NCI-H2107 (cell line): ENCODE results near the gene SAFB2.

Experiments used
- DNase-seq: peaks from one replicate; lab custom pipeline; 2025; lab: John Stamatoyannopoulos, UW

Gene SAFB2

GRCh38 chr19:5607318-5608275, 15.0 kb downstream of the SAFB2 start:
- DNase-seq, result no peak

GRCh38 chr19:5605362-5605761, 17.2 kb downstream of the SAFB2 start:
- DNase-seq, result no peak

DNA sequence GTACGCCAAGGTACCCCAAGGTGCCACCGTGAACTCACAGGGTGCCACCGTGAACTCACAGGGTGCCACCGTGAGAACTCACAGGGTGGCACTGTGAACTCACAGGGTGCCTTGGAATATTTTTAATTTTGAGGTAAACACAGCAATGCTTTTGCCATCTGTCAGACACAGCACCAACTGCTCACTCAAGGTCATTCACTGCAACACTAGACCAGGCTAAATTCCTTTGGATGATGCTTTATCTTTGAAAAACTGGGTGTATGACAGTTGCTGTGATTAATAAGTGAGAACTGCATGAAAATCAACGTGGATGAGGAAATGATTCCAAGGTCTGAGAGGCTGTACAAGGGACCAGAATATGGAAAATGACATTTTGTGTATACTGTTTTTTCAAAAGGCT, 18.9 kb downstream of the SAFB2 start:
- DNase-seq, result no peak

- DNase-seq, result no peak
Measured at GRCh38 chr19:5600797-5601196, 21.8 kb downstream of the SAFB2 start.

DNA sequence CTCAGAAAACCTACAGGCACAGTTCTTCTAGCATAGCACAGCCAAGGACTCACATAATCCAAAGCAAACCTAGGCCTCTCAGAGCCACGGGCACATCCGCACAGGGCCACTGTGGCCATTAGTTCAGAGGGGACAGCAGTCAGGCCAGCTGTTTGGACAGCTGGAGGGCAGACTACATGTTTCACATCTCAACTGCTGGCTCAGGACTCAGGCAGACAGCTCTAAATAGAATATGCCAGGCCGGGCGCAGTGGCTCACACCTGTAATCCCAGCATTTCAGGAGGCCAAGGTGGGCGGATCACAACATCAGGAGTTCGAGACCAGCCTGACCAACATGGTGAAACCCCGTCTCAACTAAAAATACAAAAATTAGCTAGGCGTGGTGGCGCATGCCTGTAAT, 26.8 kb downstream of the SAFB2 start:
- no peak for DNase-seq

- no peak for DNase-seq
Measured at GRCh38 chr19:5595129-5595528, 27.4 kb downstream of the SAFB2 start.

DNA sequence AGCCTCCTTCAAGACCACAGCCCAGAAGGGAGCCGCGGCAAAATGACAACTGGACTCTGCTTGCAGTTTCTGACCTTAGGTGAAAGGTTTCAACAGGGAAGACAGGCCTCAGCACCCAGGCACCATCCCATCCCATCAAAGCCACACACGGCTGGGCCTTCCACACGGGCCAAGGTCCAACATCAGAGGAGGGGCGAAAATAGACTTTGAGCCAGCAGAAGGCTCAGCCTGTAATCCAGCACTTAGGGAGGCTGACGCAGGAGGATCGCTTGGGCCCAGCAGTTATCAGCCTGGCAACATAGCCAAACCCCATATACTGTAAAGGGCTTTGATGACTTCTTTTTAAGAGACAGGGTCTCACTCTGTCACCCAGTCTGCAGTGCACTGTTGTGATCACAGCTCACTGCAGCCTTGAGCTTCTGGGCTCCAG, 28.0 kb downstream of the SAFB2 start:
- no peak for DNase-seq

DNA sequence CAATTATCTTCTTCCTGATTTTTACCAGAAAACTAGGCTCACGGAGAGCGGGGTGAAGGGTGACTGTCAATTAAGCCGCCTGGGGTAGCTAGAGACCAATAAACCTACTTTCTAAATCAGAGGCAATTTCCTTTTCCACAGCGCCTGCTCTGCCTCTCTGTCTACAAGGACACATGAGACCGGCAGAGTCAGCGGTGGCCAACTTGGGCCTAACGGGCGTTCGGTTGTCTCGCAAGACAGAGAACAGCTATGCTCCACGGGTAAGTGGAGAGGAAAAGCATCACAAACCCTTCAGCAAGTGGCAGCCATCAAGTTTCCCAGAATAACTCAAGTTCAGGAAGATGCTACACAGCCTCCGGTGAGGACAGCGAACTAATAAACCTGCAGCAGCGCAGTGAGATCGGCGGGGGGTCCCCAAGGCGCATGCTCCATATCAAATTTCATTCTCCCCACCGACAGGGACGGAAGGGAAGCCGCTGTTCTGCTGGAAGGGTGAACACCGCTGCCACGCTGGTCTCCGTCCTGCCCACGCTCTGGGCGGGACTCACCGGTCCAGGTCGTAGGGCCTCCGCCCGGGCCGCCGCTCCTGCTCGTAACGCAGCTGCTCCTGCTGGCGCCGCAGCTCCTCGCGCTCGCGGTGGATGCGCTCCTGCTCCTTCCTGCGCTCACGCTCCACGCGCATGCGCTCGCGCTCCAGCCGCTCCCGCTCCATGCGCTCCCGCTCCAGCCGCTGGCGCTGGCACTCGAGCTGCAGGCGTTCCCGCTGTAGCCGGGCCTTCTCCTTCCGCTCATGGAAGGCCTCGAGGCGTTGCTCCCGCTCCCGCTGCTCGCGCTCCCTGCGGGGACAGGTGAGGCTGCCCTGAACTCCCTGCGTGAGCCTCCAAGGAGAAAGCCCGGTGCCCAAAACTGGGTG, 29.0 kb downstream of the SAFB2 start:
- DNase-seq, result no peak

- no peak for DNase-seq
Measured at GRCh38 chr19:5592531-5593342, 29.8 kb downstream of the SAFB2 start.

GRCh38 chr19:5591476-5591875, 31.1 kb downstream of the SAFB2 start:
- DNase-seq, result no peak

DNA sequence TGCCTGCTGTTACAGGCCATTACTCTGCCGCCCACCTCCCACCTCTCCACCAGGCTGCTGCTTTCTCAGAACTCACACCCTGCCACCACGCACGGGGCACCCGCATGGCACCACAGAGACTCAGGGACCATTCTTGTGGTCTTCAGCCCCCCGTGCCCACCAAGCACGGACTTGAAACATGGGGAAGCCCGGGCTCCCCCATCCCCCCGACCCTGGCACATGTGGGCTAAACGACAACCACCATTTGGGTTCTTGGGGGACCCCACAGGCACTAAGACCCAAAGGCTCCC, 31.8 kb downstream of the SAFB2 start:
- no peak for DNase-seq

DNA sequence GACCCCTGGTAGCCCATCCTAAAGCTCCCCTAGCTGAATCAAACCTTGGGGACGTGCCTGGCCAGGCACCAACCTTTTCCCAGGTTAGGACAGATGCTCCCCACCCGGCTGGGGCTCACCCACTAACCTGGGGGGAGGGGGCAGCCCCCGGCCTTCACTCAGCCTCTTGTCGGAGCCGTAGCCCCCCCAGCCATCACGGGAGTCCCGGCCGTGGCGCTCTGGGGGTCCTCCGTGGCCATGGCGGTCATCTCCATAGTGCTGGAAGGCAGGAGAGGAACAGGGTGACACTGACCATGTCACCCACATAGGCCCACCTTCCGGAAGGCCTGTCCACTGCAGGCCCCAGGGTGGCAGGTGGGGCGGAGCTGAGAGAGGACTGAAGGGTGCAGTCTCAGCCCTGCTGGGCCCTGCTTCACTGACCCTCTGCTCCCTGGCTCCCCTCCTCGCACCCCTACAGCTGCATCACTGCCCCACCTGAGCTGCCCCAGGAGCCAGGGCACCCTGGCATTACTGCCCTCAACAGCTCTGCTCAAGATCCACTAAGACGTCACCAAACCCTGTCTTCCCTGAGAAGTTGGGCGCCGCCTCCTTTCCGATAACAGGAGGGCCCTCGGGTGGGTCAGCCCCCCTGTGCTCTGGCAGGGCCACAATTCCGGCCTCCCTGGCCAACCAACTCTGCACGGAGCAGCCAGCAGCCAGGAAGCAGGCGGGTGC, 32.3 kb downstream of the SAFB2 start:
- no peak for DNase-seq

- no peak for DNase-seq
Measured at GRCh38 chr19:5588906-5589676, 33.5 kb downstream of the SAFB2 start.

DNA sequence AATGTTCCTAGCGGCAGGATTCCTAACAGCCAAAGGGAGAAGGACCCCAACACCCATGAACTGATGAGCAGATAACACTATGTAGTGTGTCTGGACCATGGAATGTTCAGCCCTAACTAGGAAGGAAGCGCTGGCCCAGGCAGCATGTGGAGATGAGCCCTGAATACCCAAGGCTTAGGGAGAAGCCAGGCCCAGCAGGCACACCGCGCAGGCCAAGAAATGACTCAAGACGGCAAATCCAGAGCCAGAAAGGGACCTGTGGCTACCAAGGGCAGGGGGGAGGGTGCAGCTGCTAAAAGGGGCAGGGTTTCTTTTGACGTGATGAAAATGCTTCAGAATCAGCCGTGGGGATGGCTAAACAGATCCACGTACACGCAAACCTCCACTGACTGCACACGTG, 34.1 kb downstream of the SAFB2 start:
- no peak for DNase-seq

- no peak for DNase-seq
Measured at GRCh38 chr19:5587661-5588060, 34.9 kb downstream of the SAFB2 start.

GRCh38 chr19:5587071-5587455, 35.5 kb downstream of the SAFB2 start:
- no peak for DNase-seq

GRCh38 chr19:5586300-5587070, 36.1 kb downstream of the SAFB2 start:
- DNase-seq, result no peak

GRCh38 chr19:5585461-5586299, 36.9 kb downstream of the SAFB2 start:
- DNase-seq, result no peak

DNA sequence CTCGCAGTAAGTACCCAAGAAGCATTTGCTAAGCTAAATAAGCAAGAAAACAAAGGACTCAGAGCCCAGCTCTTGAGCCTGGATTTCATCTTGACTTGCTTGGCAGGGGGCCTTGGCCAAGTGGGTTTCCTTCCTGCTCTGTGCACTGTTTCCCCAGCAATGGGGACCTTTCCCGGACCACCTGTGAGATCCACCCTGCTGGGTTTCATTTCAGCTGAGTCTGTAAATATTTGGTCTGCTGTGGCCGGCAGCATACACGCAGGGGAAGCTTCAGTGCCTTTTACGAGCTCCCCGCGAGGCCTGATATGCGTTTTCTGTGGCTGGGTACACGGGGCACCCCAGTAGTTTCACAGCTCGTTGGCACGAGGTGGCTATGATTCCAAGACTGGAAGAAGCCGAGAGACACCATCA, 42.4 kb downstream of the SAFB2 start:
- DNase-seq, result no peak
